Measurements from ENCODE around the gene ADCK1.

GRCh38 chr14:77832297-77832696, 32.4 kb downstream of the ADCK1 start:
- no peak for TF ChIP-seq REST (IDR thresholded peaks at IDR 0.05; ENCODE audit: unreplicated experiment)
- no peak for TF ChIP-seq CTCF (conservative IDR thresholded peaks at IDR 0.05; ENCODE audit: low read depth in 2 of 2)
- no peak for TF ChIP-seq EZH2 (IDR thresholded peaks at IDR 0.05; ENCODE audit: low read depth, unreplicated experiment)
- no peak for TF ChIP-seq ETS1 (IDR thresholded peaks at IDR 0.05)
- TF ChIP-seq EZH2phosphoT487 (IDR thresholded peaks at IDR 0.05; ENCODE audit: unreplicated experiment) = no peak
- TF ChIP-seq POLR2AphosphoS5 (IDR thresholded peaks at IDR 0.05; ENCODE audit: low read depth) = no peak
- TF ChIP-seq CREB1 (CRISPR knock-in tag; IDR thresholded peaks at IDR 0.05; ENCODE audit: low read depth) = no peak
- TF ChIP-seq JUNB (IDR thresholded peaks at IDR 0.05; ENCODE audit: unreplicated experiment) = no peak
- no peak for TF ChIP-seq NANOG (IDR thresholded peaks at IDR 0.05; ENCODE audit: borderline replicate concordance)
- no peak for TF ChIP-seq ZNF114 (CRISPR knock-in tag; IDR thresholded peaks at IDR 0.05)
- no peak for TF ChIP-seq STAT1 (IDR thresholded peaks at IDR 0.05; ENCODE audit: unreplicated experiment)
